ENCODE data around the gene TTC34. TPM values are rescaled to one million over a fixed set of nuclear protein-coding genes. Genes with fewer than 3 reads are reported as not detected.

Gene TTC34
- total and polyA plus RNA-seq, 9 of the 15 experiments (the other 6 are each of a cell fraction or from before 2014, with no cell fraction given), result 0.03 to 0.38 (median 0.05) TPM; not detected in 2

- 1% methylated on average over 15 of the region's 15 CpGs for WGBS (ENCODE audit: insufficient coverage, low coverage, missing lambda C conversion rate)
- no peak overlapping the region; a peak in 1 of 4 replicates for H3K9ac ChIP-seq (ENCODE audit: insufficient read depth in 1 of 2, low read depth in 2 of 2, low read length in 2 of 2)
- H3K4me2 ChIP-seq (ENCODE audit: insufficient read depth, low read length), result no peak overlapping the region
- no peaks in the 10 kb centered on the region for H3K79me2 ChIP-seq (ENCODE audit: control insufficient read depth, insufficient read depth, low read length)
- no peaks in the 10 kb centered on the region; a peak in 1 of 5 replicates for H3K27me3 ChIP-seq (ENCODE audit: control insufficient read depth in 2 of 2, insufficient read depth in 2 of 2, low read length in 2 of 2)
- H2AFZ ChIP-seq (ENCODE audit: low read depth, low read length), result no peak overlapping the region
- BruUV-seq (replicated peaks), result no TSS peak
- H4K20me1 ChIP-seq (replicated peaks; ENCODE audit: control insufficient read depth, insufficient read depth, low read length), result no peaks in the 10 kb centered on the region
- FAIRE-seq (no peak), ATAC-seq (no peak), DNase-seq (ENCODE audit: extremely low read depth in 1 of 4, low spot score in 3 of 4) (no peak)
- H3K4me1 ChIP-seq (replicated peaks in 1 of 2; ENCODE audit: control insufficient read depth in 2 of 2, insufficient read depth in 2 of 2, low read length in 2 of 2), result peaks cover 0 to 3% of the 10 kb centered on the region in 2 experiments; a peak in 1 of 5 replicates
- H3K4me3 ChIP-seq, result no peak overlapping the region
- H3K9me1 ChIP-seq (ENCODE audit: control insufficient read depth, insufficient read depth, low read length), result no peaks in the 10 kb centered on the region
- in situ Hi-C loops (cut with MboI), result loop anchor here (10.0 kb wide), 1 partner anchor 598 kb away; no protein-coding TSS in a partner anchor
- CTCF ChIA-PET (ENCODE audit: low intra/inter-chr PET ratio), result no interaction called here
- TF ChIP-seq DDX20 (tag; IDR thresholded peaks at IDR 0.05; ENCODE audit: low read depth) (no peak), ZNF655 (CRISPR knock-in tag; IDR thresholded peaks at IDR 0.05) (no peak), RREB1 (CRISPR knock-in tag; IDR thresholded peaks at IDR 0.05) (no peak), ZNF3 (CRISPR knock-in tag; IDR thresholded peaks at IDR 0.05) (no peak), HDAC3 (IDR thresholded peaks at IDR 0.05; ENCODE audit: borderline replicate concordance, partially characterized antibody) (no peak), ZNF124 (CRISPR knock-in tag; IDR thresholded peaks at IDR 0.05) (no peak), CEBPZ (IDR thresholded peaks at IDR 0.05; ENCODE audit: borderline replicate concordance, low read depth, low read length) (no peak), ZEB2 (IDR thresholded peaks at IDR 0.05) (no peak)
- no peaks in the 10 kb centered on the region for H3K9me3 ChIP-seq (replicated peaks; ENCODE audit: control insufficient read depth, insufficient read depth, low read depth, low read length)
- no peaks in the 10 kb centered on the region for H3K36me3 ChIP-seq (ENCODE audit: control insufficient read depth, insufficient read depth, low read length)
- POLR2A ChIA-PET, result interaction anchor here (0.6 kb wide), 1 partner anchor 597 kb away, joined by 3 read pairs; no protein-coding TSS in a partner anchor
- intact Hi-C loops (cut with micrococcal nuclease), result no loop called here
- H3K27ac ChIP-seq (ENCODE audit: extremely low read depth, low read depth, low read length), result no peak overlapping the region
These were observed 24.8 kb upstream of the TTC34 start for GRCh38 chr1:2826316-2826715.
